ENCODE measurements around the gene ADIPOQ. TPM values are rescaled to one million over a fixed set of nuclear protein-coding genes. Genes with fewer than 3 reads are reported as not detected.

ADIPOQ gene
- total and polyA plus RNA-seq, 2 of the 13 experiments (the other 11 are each of a cell fraction or from before 2014, with no cell fraction given), result not detected

- TF ChIP-seq GMEB1 (CRISPR knock-in tag; IDR thresholded peaks at IDR 0.05; ENCODE audit: borderline replicate concordance) (peak; percentile 34; the same call in 1 of the 2 replicates), IRX3 (CRISPR knock-in tag; IDR thresholded peaks at IDR 0.05; ENCODE audit: borderline replicate concordance, low read depth) (no peak), ZBTB34 (CRISPR knock-in tag; IDR thresholded peaks at IDR 0.05) (no peak), ZNF761 (CRISPR knock-in tag; conservative IDR thresholded peaks at IDR 0.05) (no peak), NCOA5 (CRISPR knock-in tag; IDR thresholded peaks at IDR 0.05) (no peak), HBP1 (CRISPR knock-in tag; IDR thresholded peaks at IDR 0.05; ENCODE audit: low read depth) (no peak), MBD4 (IDR thresholded peaks at IDR 0.05; ENCODE audit: borderline replicate concordance, low read length) (no peak), FOXO4 (CRISPR knock-in tag; conservative IDR thresholded peaks at IDR 0.05) (no peak), ZNF496 (CRISPR knock-in tag; IDR thresholded peaks at IDR 0.05; ENCODE audit: insufficient replicate concordance) (no peak), SETDB1 (CRISPR knock-in tag; IDR thresholded peaks at IDR 0.05; ENCODE audit: borderline replicate concordance) (no peak), ZNF10 (CRISPR knock-in tag; IDR thresholded peaks at IDR 0.05; ENCODE audit: borderline replicate concordance, low read depth) (no peak), ADNP (CRISPR knock-in tag; IDR thresholded peaks at IDR 0.05) (no peak), ZNF552 (CRISPR knock-in tag; IDR thresholded peaks at IDR 0.05; ENCODE audit: borderline replicate concordance) (no peak), ZC3H4 (CRISPR knock-in tag; IDR thresholded peaks at IDR 0.05; ENCODE audit: borderline replicate concordance) (no peak), ERF (CRISPR knock-in tag; IDR thresholded peaks at IDR 0.05) (peak; percentile 57), ZNF891 (CRISPR knock-in tag; IDR thresholded peaks at IDR 0.05) (no peak), TEAD3 (CRISPR knock-in tag; optimal IDR thresholded peaks at IDR 0.05; ENCODE audit: borderline replicate concordance) (no peak), MNT (IDR thresholded peaks at IDR 0.05) (no peak), RARA (CRISPR knock-in tag; IDR thresholded peaks at IDR 0.05) (no peak)
Observed at GRCh38 chr3:186826976-186827857, 15.3 kb upstream of the ADIPOQ start (continued).
